GM12878 (cell line): ENCODE data around the gene MRTFB. TPM values are rescaled to one million over a fixed set of nuclear protein-coding genes. Genes with fewer than 3 reads are reported as not detected.

ENCODE experiments used
- BACH1 ChIP-seq: fragments of 450-650 bp; IDR thresholded peaks from 2 replicates; pipeline ENCODE4 v1.6.1; 2017; ENCODE audit warnings: mild to moderate bottlenecking, borderline replicate concordance
- BRCA1 ChIP-seq: IDR thresholded peaks from 2 replicates; pipeline ENCODE4 v1.6.1; 2011; ENCODE audit warnings: low read depth, low read length, improper control_type of control experiment
- CHD1 ChIP-seq: IDR thresholded peaks from 2 replicates; pipeline ENCODE4 v1.6.1; 2012; ENCODE audit warnings: low read depth, low read length, improper control_type of control experiment
- ESRRA ChIP-seq: IDR thresholded peaks from 2 replicates; pipeline ENCODE4 v1.6.1; 2012; ENCODE audit warnings: mild to moderate bottlenecking, low read length, improper control_type of control experiment
- ETV6 ChIP-seq, 2 experiments: fragments of 450-650 bp in 1 of 2; IDR thresholded peaks in 1 of 2; conservative IDR thresholded peaks in 1 of 2; 2 replicates each; pipeline ENCODE4 v1.6.1; 2014; ENCODE audit warnings: antibody characterized with exemption in 1 of 2, borderline replicate concordance in 1 of 2, low read depth in 1 of 2, mild to moderate bottlenecking in 1 of 2, moderate library complexity in 1 of 2
- HDAC6 ChIP-seq: fragments of 200-600 bp; sonication (generic); IDR thresholded peaks from one replicate; pipeline ENCODE4 v1.8.0; 2017; ENCODE audit warnings: antibody characterized with exemption; ENCODE audit not compliant: unreplicated experiment
- IKZF2 ChIP-seq, 2 experiments: fragments of 450-650 bp; IDR thresholded peaks; 2 replicates each; pipeline ENCODE4 v1.6.1; 2017; ENCODE audit warnings: mild to moderate bottlenecking in 2 of 2, moderate library complexity in 2 of 2
- IRF4 ChIP-seq: IDR thresholded peaks from 2 replicates; pipeline ENCODE4 v1.6.1; 2011; ENCODE audit warnings: low read depth, low read length
- MAX ChIP-seq: IDR thresholded peaks from 2 replicates; pipeline ENCODE4 v1.6.1; 2012; ENCODE audit warnings: low read depth, low read length, improper control_type of control experiment
- MEF2A ChIP-seq: IDR thresholded peaks from 2 replicates; pipeline ENCODE4 v1.6.1; 2011; ENCODE audit warnings: low read depth, mild to moderate bottlenecking, low read length, moderate library complexity; ENCODE audit not compliant: insufficient read depth
- MLLT1 ChIP-seq: fragments of 450-650 bp; IDR thresholded peaks from 2 replicates; pipeline ENCODE4 v1.6.1; 2016; ENCODE audit warnings: mild to moderate bottlenecking
- NKRF ChIP-seq: fragments of 450-650 bp; conservative IDR thresholded peaks from 2 replicates; pipeline ENCODE4 v1.6.1; 2017; ENCODE audit warnings: mild to moderate bottlenecking, moderate library complexity
- PAX5 ChIP-seq: IDR thresholded peaks from 2 replicates; pipeline ENCODE4 v1.6.1; 2011; ENCODE audit warnings: low read depth, low read length, borderline replicate concordance
- RAD21 ChIP-seq: IDR thresholded peaks from 2 replicates; pipeline ENCODE4 v1.6.1; 2011; ENCODE audit warnings: mild to moderate bottlenecking, low read depth, low read length, moderate library complexity; ENCODE audit not compliant: insufficient read depth
- RB1 ChIP-seq: fragments of 450-650 bp; formaldehyde crosslinking; IDR thresholded peaks from 2 replicates; pipeline ENCODE4 v1.6.1; 2017; ENCODE audit warnings: mild to moderate bottlenecking, borderline replicate concordance
- RBBP5 ChIP-seq: fragments of 200-600 bp; sonication (generic); conservative IDR thresholded peaks from 2 replicates; pipeline ENCODE4 v1.6.1; 2016
- SRF ChIP-seq, 2 experiments: IDR thresholded peaks; 2 replicates each; pipeline ENCODE4 v1.6.1; 2011; ENCODE audit warnings: low read depth in 2 of 2, low read length in 2 of 2, mild to moderate bottlenecking in 1 of 2, moderate library complexity in 1 of 2
- TCF12 ChIP-seq: IDR thresholded peaks from 2 replicates; pipeline ENCODE4 v1.6.1; 2011; ENCODE audit warnings: low read depth, mild to moderate bottlenecking, low read length
- TCF3 ChIP-seq: IDR thresholded peaks from 2 replicates; pipeline ENCODE4 v1.6.1; 2012; ENCODE audit warnings: low read depth, mild to moderate bottlenecking, low read length, borderline replicate concordance; ENCODE audit not compliant: insufficient read depth
- USF2 ChIP-seq: IDR thresholded peaks from 2 replicates; pipeline ENCODE4 v1.6.1; 2011; ENCODE audit warnings: low read depth, low read length, improper control_type of control experiment, borderline replicate concordance
- WRNIP1 ChIP-seq: IDR thresholded peaks from 2 replicates; pipeline ENCODE4 v1.6.1; 2011; ENCODE audit warnings: low read depth, low read length, improper control_type of control experiment, borderline replicate concordance
- YY1 ChIP-seq: IDR thresholded peaks from 2 replicates; pipeline ENCODE4 v1.6.1; 2011; ENCODE audit warnings: low read depth, mild to moderate bottlenecking, low read length
- polyA plus RNA-seq, 11 experiments: library from polyadenylated mRNA; depleted of rRNA in 4 of 11; unstranded in 6 of 11; stranded (reverse) in 5 of 11; fragments of >200 nt; fragmentation: Nextera tagmentation in 4 of 11; fragmentation: Illumina TruSeq in 1 of 11; extraction: Ambion mirVana in 4 of 11; extraction: Trizol in 1 of 11; gene quantifications; 1 replicate in 1 of 11; 2 replicates in 10 of 11; pipeline versions ENCODE4 v1.2.1 to v1.2.3, GENCODE V29; 2011 to 2016; ENCODE audit warnings: inconsistent platforms in 2 of 11, missing spikeins in 2 of 11, low read depth in 1 of 11
- total RNA-seq, 4 experiments: library from RNA; depleted of rRNA in 3 of 4; stranded (reverse); fragments of >200 nt in 3 of 4; fragmentation: Illumina TruSeq in 1 of 4; extraction: Trizol in 1 of 4; gene quantifications; 2 replicates each; pipeline versions ENCODE4 v1.2.1 to v1.2.3, GENCODE V29; 2013 to 2021

The MRTFB gene
- total and polyA plus RNA-seq, 10 of the 15 experiments (the other 5 are each of a cell fraction or from before 2014, with no cell fraction given) = 2.1 to 14.3 (median 8.0) TPM

GRCh38 chr16:14286368-14287230 lies 215.5 kb downstream of the MRTFB start (continued):
- no peak for TF ChIP-seq HDAC6
- TF ChIP-seq MAX = 0 out of 2 replicates have a peak, but pooled peaks have one; percentile 9
- TF ChIP-seq MLLT1 = no peak
- TF ChIP-seq NKRF = peak; percentile 65; the same call in 1 of the 2 replicates
- TF ChIP-seq RAD21 = peak; percentile 23; the same call in 1 of the 2 replicates
- 0 out of 2 replicates have a peak, but pooled peaks have one; percentile 25 for TF ChIP-seq ESRRA
- no peak for TF ChIP-seq BACH1
- TF ChIP-seq USF2 = no peak
- TF ChIP-seq IRF4 = no peak
- peak in 1 of 2 experiments; percentile 23; a peak in 1 of 4 replicates for TF ChIP-seq IKZF2 (IDR thresholded peaks at IDR 0.05)
- peak; percentile 52; the same call in 1 of the 2 replicates for TF ChIP-seq YY1
- no peak for TF ChIP-seq MEF2A
- TF ChIP-seq RB1 = no peak
- no peak for TF ChIP-seq ETV6 (conservative IDR thresholded peaks at IDR 0.05 in 1 of 2, IDR thresholded peaks at IDR 0.05 in 1 of 2; ENCODE audit: borderline replicate concordance in 1 of 2, low read depth in 1 of 2)
- no peak for TF ChIP-seq PAX5
- 0 out of 2 replicates have a peak, but pooled peaks have one; percentile 43 for TF ChIP-seq TCF3
- no peak for TF ChIP-seq CHD1
- TF ChIP-seq WRNIP1 = no peak
- no peak for TF ChIP-seq SRF (IDR thresholded peaks at IDR 0.05; ENCODE audit: low read depth in 2 of 2, low read length in 2 of 2)
- 0 out of 2 replicates have a peak, but pooled peaks have one; percentile 61 for TF ChIP-seq TCF12
- TF ChIP-seq BRCA1 = no peak
- TF ChIP-seq RBBP5 = no peak
